Naive thymus-derived CD4-positive, alpha-beta T cell (primary cell): ENCODE results near the gene AP4S1. TPM values are rescaled to one million over a fixed set of nuclear protein-coding genes. Genes with fewer than 3 reads are reported as not detected.
"Not testable (repeated sequence)": the region's sequence is repeated elsewhere in the genome, so short reads cannot be mapped to it uniquely, and the experiment has no call there.

Experiments used
- ATAC-seq: fragments of 150-1000 bp; cut with Tn5 transposase; 2 replicates; pipeline ENCODE4 v1.10.0; 2021; ENCODE audit warnings: mild to moderate bottlenecking, moderate library complexity
- CTCF ChIA-PET: fragments of 350-600 bp; sonication (Branson Sonifier 250); formaldehyde crosslinking; loops from one replicate; lab custom pipeline; 2021; ENCODE audit warnings: antibody characterized with exemption; lab: Charles Lee
- POLR2A ChIA-PET: fragments of 350-600 bp; sonication (Branson Sonifier 250); formaldehyde crosslinking; loops from one replicate; lab custom pipeline; 2021; ENCODE audit warnings: antibody characterized with exemption, inconsistent platforms; lab: Charles Lee
- DNase-seq, 9 donors: peaks; one replicate each; pipeline versions ENCODE4 v3.0.0 to v3.0.0-alpha.2; 2020 to 2022; ENCODE audit warnings: mixed read lengths in 1 of 9
- H3K27ac ChIP-seq: one replicate; pipeline ENCODE4 v1.7.0; 2013; ENCODE audit warnings: mild to moderate bottlenecking, low read depth, low read length, moderate library complexity
- H3K27me3 ChIP-seq, 2 donors: one replicate each; pipeline ENCODE4 v1.7.0; 2013; ENCODE audit warnings: low read length in 2 of 2, mild to moderate bottlenecking in 2 of 2, moderate library complexity in 2 of 2; ENCODE audit not compliant: control insufficient read depth in 2 of 2, insufficient read depth in 2 of 2
- H3K36me3 ChIP-seq, 3 experiments: 1 replicate in 2 of 3; 2 replicates in 1 of 3; pipeline ENCODE4 v1.7.0; 2013; ENCODE audit warnings: low read length in 3 of 3, mild to moderate bottlenecking in 3 of 3, moderate library complexity in 1 of 3; ENCODE audit not compliant: insufficient read depth in 3 of 3, control insufficient read depth in 2 of 3
- H3K4me1 ChIP-seq, 2 donors: one replicate each; pipeline ENCODE4 v1.7.0; 2013; ENCODE audit warnings: low read length in 2 of 2, mild to moderate bottlenecking in 2 of 2, moderate library complexity in 1 of 2; ENCODE audit not compliant: control insufficient read depth in 2 of 2, insufficient read depth in 2 of 2
- H3K4me3 ChIP-seq: 2 replicates; pipeline ENCODE4 v1.7.0; 2013; ENCODE audit warnings: mild to moderate bottlenecking, low read length
- H3K9me3 ChIP-seq, 3 experiments: 1 replicate in 2 of 3; 2 replicates in 1 of 3; pipeline ENCODE4 v1.7.0; 2013; ENCODE audit warnings: low read length in 3 of 3; ENCODE audit not compliant: control insufficient read depth in 2 of 3
- H3K27ac Mint-ChIP-seq, 9 donors: one replicate each; pipeline ENCODE4 v1.8.0; 2020 to 2022; ENCODE audit warnings: mixed read lengths in 9 of 9, mild to moderate bottlenecking in 8 of 9, moderate library complexity in 5 of 9, inconsistent platforms in 2 of 9
- H3K27me3 Mint-ChIP-seq, 5 donors: one replicate each; pipeline ENCODE4 v1.8.0; 2021 to 2022; ENCODE audit warnings: mixed read lengths in 5 of 5, mild to moderate bottlenecking in 1 of 5
- H3K36me3 Mint-ChIP-seq, 5 donors: one replicate each; pipeline ENCODE4 v1.8.0; 2020 to 2022; ENCODE audit warnings: mixed read lengths in 5 of 5, mild to moderate bottlenecking in 3 of 5, inconsistent platforms in 1 of 5
- H3K4me1 Mint-ChIP-seq, 7 donors: one replicate each; pipeline ENCODE4 v1.8.0; 2020 to 2022; ENCODE audit warnings: mixed read lengths in 7 of 7, mild to moderate bottlenecking in 3 of 7, inconsistent platforms in 1 of 7
- H3K4me3 Mint-ChIP-seq, 10 donors: one replicate each; pipeline ENCODE4 v1.8.0; 2020 to 2022; ENCODE audit warnings: mild to moderate bottlenecking in 10 of 10, mixed read lengths in 10 of 10, moderate library complexity in 6 of 10, inconsistent platforms in 2 of 10
- H3K9me3 Mint-ChIP-seq, 11 donors: one replicate each; pipeline ENCODE4 v1.8.0; 2020 to 2022; ENCODE audit warnings: mixed read lengths in 11 of 11, mild to moderate bottlenecking in 4 of 11, inconsistent platforms in 1 of 11, moderate library complexity in 1 of 11
- intact Hi-C, 2 donors: fragments of 100-400 bp; cut with micrococcal nuclease; formaldehyde crosslinking; loops; one replicate each; pipeline ENCODE4 v1.15.1; 2023
- polyA plus RNA-seq, 2 donors: library from polyadenylated mRNA; unstranded; fragments of 300-500 nt; fragmentation: Illumina TruSeq; gene quantifications; one replicate each; pipeline ENCODE4 v1.2.3, GENCODE V29; 2021
- total RNA-seq, 6 experiments: library from RNA in 5 of 6; stranded (reverse) in 5 of 6; gene quantifications; 1 replicate in 5 of 6; 2 replicates in 1 of 6; pipeline ENCODE4 v1.2.3 and lab custom pipeline; 2021 to 2026

The AP4S1 gene
- total and polyA plus RNA-seq, 7 experiments from 2014 or later = 7.9 to 22.0 (median 11.6) TPM

GRCh38 chr14:31057035-31057434 lies 31.6 kb downstream of the AP4S1 start:
- H3K9me3 ChIP-seq = no peaks in the 10 kb centered on the region
- no peaks in the 10 kb centered on the region for H3K27me3 ChIP-seq
- H3K4me3 Mint-ChIP-seq = no peak overlapping the region
- no peak overlapping the region for H3K27ac ChIP-seq
- peaks cover 0 to 15% (median 0%) of the 10 kb centered on the region in 5 donors for H3K36me3 Mint-ChIP-seq
- ATAC-seq = no peak
- H3K4me3 ChIP-seq = no peak overlapping the region
- ChIA-PET CTCF (interaction anchor here (0.5 to 0.6 kb wide), 2 partner anchors 187 to 1194 kb away, joined by 3 to 4 read pairs; no protein-coding TSS in a partner anchor), POLR2A (no interaction called here)
- H3K27me3 Mint-ChIP-seq = no peaks in the 10 kb centered on the region
- intact Hi-C loops = no loop called here
- DNase-seq = no peak
- H3K36me3 ChIP-seq = no peaks in the 10 kb centered on the region
- peak overlapping the region in 1 of 9 donors; percentile 49 for H3K27ac Mint-ChIP-seq
- peaks cover 7 to 23% (median 17%) of the 10 kb centered on the region in 7 donors for H3K4me1 Mint-ChIP-seq
- H3K9me3 Mint-ChIP-seq = no peaks in the 10 kb centered on the region
- H3K4me1 ChIP-seq = no peaks in the 10 kb centered on the region

GRCh38 chr14:31057701-31058364 lies 32.4 kb downstream of the AP4S1 start:
- H3K4me3 Mint-ChIP-seq = no peak overlapping the region
- no peaks in the 10 kb centered on the region for H3K27me3 Mint-ChIP-seq
- H3K4me1 Mint-ChIP-seq = peaks cover 7 to 23% (median 17%) of the 10 kb centered on the region in 7 donors
- H3K9me3 Mint-ChIP-seq = no peaks in the 10 kb centered on the region
- ChIA-PET CTCF (interaction anchor here (0.7 kb wide), 1 partner anchor 252 kb away, joined by 3 read pairs; no protein-coding TSS in a partner anchor), POLR2A (no interaction called here)
- no peaks in the 10 kb centered on the region for H3K4me1 ChIP-seq
- no peaks in the 10 kb centered on the region for H3K9me3 ChIP-seq
- no peak for DNase-seq
- no peaks in the 10 kb centered on the region for H3K27me3 ChIP-seq
- no peak for ATAC-seq
- peaks cover 0 to 15% (median 0%) of the 10 kb centered on the region in 5 donors for H3K36me3 Mint-ChIP-seq
- H3K36me3 ChIP-seq = no peaks in the 10 kb centered on the region
- H3K27ac Mint-ChIP-seq = peak overlapping the region in 3 of 9 donors; percentile 40 to 87 (median 49)
- intact Hi-C loops = no loop called here
- no peak overlapping the region for H3K27ac ChIP-seq
- H3K4me3 ChIP-seq = no peak overlapping the region

- Histone ChIP-seq H3K4me3 (no peak overlapping the region), H3K27me3 (no peaks in the 10 kb centered on the region), H3K27ac (no peak overlapping the region), H3K9me3 (no peaks in the 10 kb centered on the region), H3K4me1 (no peaks in the 10 kb centered on the region), H3K36me3 (no peaks in the 10 kb centered on the region)
- no peaks in the 10 kb centered on the region for H3K27me3 Mint-ChIP-seq
- no peak for DNase-seq
- H3K36me3 Mint-ChIP-seq = peaks cover 0 to 7% (median 0%) of the 10 kb centered on the region in 5 donors
- peak overlapping the region in 1 of 9 donors; percentile 35 for H3K27ac Mint-ChIP-seq
- ATAC-seq = no peak
- H3K4me1 Mint-ChIP-seq = peaks cover 7 to 21% (median 15%) of the 10 kb centered on the region in 7 donors
- ChIA-PET POLR2A (interaction anchor here (0.7 kb wide), 1 partner anchor 151 kb away, joined by 3 read pairs; no protein-coding TSS in a partner anchor), CTCF (no interaction called here)
- H3K4me3 Mint-ChIP-seq = no peak overlapping the region
- intact Hi-C loops = no loop called here
- no peaks in the 10 kb centered on the region for H3K9me3 Mint-ChIP-seq
These were observed 33.9 kb downstream of the AP4S1 start for GRCh38 chr14:31059152-31059924.

DNA sequence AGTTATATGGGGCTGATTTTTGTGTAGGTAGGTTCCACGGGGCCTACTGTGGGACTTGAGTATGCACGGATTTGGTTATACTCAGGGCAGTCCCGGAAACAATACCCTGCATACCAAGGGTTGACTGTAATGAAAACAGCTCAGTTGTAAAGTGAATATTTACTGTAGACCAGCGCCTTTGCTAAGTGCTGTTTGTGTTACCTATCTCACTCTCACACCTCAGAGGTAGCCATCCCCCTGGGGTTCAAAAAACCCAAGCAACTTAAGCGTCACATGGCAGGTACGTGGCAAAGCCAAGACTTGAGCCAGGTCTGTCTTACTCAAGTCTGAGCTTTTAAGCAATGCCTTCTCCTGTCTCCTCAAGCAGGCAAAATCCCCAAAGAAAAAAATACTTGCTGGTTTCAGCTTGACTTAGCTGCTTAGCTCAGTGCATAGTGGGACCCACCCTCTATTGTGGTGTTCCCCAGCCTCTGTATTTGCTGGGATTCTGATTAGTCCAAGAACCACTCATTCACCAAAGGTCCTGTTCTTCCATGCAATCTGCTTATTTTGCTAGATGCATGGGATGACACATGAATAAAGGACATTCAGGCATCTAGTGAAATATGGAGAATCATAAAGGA lies 34.9 kb downstream of the AP4S1 start:
- POLR2A ChIA-PET = no interaction called here
- DNase-seq (no peak), ATAC-seq (no peak)
- H3K36me3 Mint-ChIP-seq = peaks cover 0 to 12% (median 0%) of the 10 kb centered on the region in 5 donors
- no peaks in the 10 kb centered on the region for H3K9me3 ChIP-seq
- H3K4me1 ChIP-seq = no peaks in the 10 kb centered on the region
- H3K4me1 Mint-ChIP-seq = peaks cover 7 to 21% (median 18%) of the 10 kb centered on the region in 7 donors
- H3K27ac ChIP-seq = no peak overlapping the region
- H3K27me3 ChIP-seq = no peaks in the 10 kb centered on the region
- no peak overlapping the region for H3K4me3 Mint-ChIP-seq
- no peak overlapping the region for H3K4me3 ChIP-seq
- intact Hi-C loops = no loop called here
- H3K9me3 Mint-ChIP-seq = no peaks in the 10 kb centered on the region
- CTCF ChIA-PET = no interaction called here
- H3K27ac Mint-ChIP-seq = no peak overlapping the region
- H3K27me3 Mint-ChIP-seq = no peaks in the 10 kb centered on the region
- H3K36me3 ChIP-seq = no peaks in the 10 kb centered on the region

GRCh38 chr14:31062908-31063307 lies 37.5 kb downstream of the AP4S1 start:
- H3K4me3 ChIP-seq, DNase-seq, H3K36me3 ChIP-seq, H3K27me3 Mint-ChIP-seq, H3K9me3 ChIP-seq, ATAC-seq, H3K4me1 ChIP-seq, H3K27ac ChIP-seq, H3K27me3 ChIP-seq, H3K27ac Mint-ChIP-seq, H3K9me3 Mint-ChIP-seq, POLR2A ChIA-PET, intact Hi-C loops, H3K4me3 Mint-ChIP-seq: not testable (repeated sequence)
- peaks cover 0 to 22% (median 5%) of the 10 kb centered on the region in 5 donors for H3K36me3 Mint-ChIP-seq
- H3K4me1 Mint-ChIP-seq = peaks cover 7 to 16% (median 13%) of the 10 kb centered on the region in 7 donors
- CTCF ChIA-PET = interaction anchor here (0.7 kb wide), 1 partner anchor 23 kb away, joined by 3 read pairs; no protein-coding TSS in a partner anchor

- ChIA-PET CTCF (no interaction called here), POLR2A (no interaction called here)
- intact Hi-C loops = no loop called here
- H3K36me3 Mint-ChIP-seq = peaks cover 0 to 35% (median 24%) of the 10 kb centered on the region in 5 donors
- no peak overlapping the region for H3K4me3 ChIP-seq
- no peak overlapping the region for H3K4me3 Mint-ChIP-seq
- H3K36me3 ChIP-seq = peaks cover 0 to 30% (median 0%) of the 10 kb centered on the region in 3 experiments
- ATAC-seq (peak; percentile 69), DNase-seq (no peak)
- H3K27me3 ChIP-seq = no peaks in the 10 kb centered on the region
- no peaks in the 10 kb centered on the region for H3K9me3 ChIP-seq
- no peaks in the 10 kb centered on the region for H3K9me3 Mint-ChIP-seq
- no peak overlapping the region for H3K27ac Mint-ChIP-seq
- H3K27me3 Mint-ChIP-seq = no peaks in the 10 kb centered on the region
- H3K4me1 ChIP-seq = no peaks in the 10 kb centered on the region
- H3K27ac ChIP-seq = no peak overlapping the region
- H3K4me1 Mint-ChIP-seq = peaks cover 0 to 5% (median 0%) of the 10 kb centered on the region in 7 donors
These were observed 42.8 kb downstream of the AP4S1 start for GRCh38 chr14:31068235-31068634.
